ENCODE results near the gene HS6ST1.

- TF ChIP-seq POLR2A (IDR thresholded peaks at IDR 0.05) = no peak
- no peak for TF ChIP-seq CTCF (IDR thresholded peaks at IDR 0.05 in 4 of 5, conservative IDR thresholded peaks at IDR 0.05 in 1 of 5)
Measured at GRCh38 chr2:128277961-128278681, 40.5 kb downstream of the HS6ST1 start.
